IMR-90 (cell line): Measurements from ENCODE around the gene ZNF561. TPM values are rescaled to one million over a fixed set of nuclear protein-coding genes. Genes with fewer than 3 reads are reported as not detected.

ENCODE experiments used
- ATAC-seq: fragments of 200-7000 bp; cut with Tn5 transposase; 2 replicates; pipeline ENCODE4 v1.9.1; 2020; ENCODE audit warnings: low read depth, mild to moderate bottlenecking, moderate library complexity
- BruUV-seq: library from RNA; stranded (reverse); fragments of 400-500 nt; replicated peaks from 2 replicates; lab custom pipeline; 2021; lab: Mats Ljungman, UMichigan
- CTCF ChIA-PET: fragments of 300-600 bp; formaldehyde crosslinking; extraction: SDS; loops from one replicate; lab custom pipeline; 2021; ENCODE audit warnings: antibody characterized with exemption; lab: Yijun Ruan, JAX
- POLR2A ChIA-PET: fragments of 300-600 bp; sonication (Branson Sonifier 250); formaldehyde crosslinking; loops from one replicate; lab custom pipeline; 2022; ENCODE audit warnings: antibody characterized with exemption; ENCODE audit not compliant: unreplicated experiment; lab: Charles Lee
- DNase-seq: peaks from one replicate; pipeline ENCODE4 v3.0.0; 2013
- H2AFZ ChIP-seq: replicated peaks from 2 replicates; pipeline ENCODE3; 2013; ENCODE audit warnings: low read length, mild to moderate bottlenecking; ENCODE audit not compliant: poor library complexity
- H2AK5ac ChIP-seq: 2 replicates; pipeline ENCODE4 v1.6.1; 2013; ENCODE audit warnings: low read depth, low read length, inconsistent platforms
- H2AK9ac ChIP-seq: replicated peaks from 2 replicates; pipeline ENCODE3; 2013; ENCODE audit warnings: mild to moderate bottlenecking, low read depth, low read length, moderate library complexity; ENCODE audit not compliant: poor library complexity
- H2BK120ac ChIP-seq: 2 replicates; pipeline ENCODE4 v1.6.1; 2013; ENCODE audit warnings: low read depth, low read length, inconsistent platforms
- H2BK15ac ChIP-seq: 3 replicates; pipeline ENCODE4 v1.6.1; 2013; ENCODE audit warnings: low read depth, low read length, inconsistent platforms
- H2BK20ac ChIP-seq: 2 replicates; pipeline ENCODE4 v1.6.1; 2013; ENCODE audit warnings: low read depth, mild to moderate bottlenecking, inconsistent platforms, low read length, moderate library complexity
- H2BK5ac ChIP-seq: 2 replicates; pipeline ENCODE4 v1.6.1; 2013; ENCODE audit warnings: mild to moderate bottlenecking, low read depth, low read length, inconsistent platforms; ENCODE audit not compliant: poor library complexity, severe bottlenecking
- H3K14ac ChIP-seq: replicated peaks from 2 replicates; pipeline ENCODE4 v1.6.1; 2013; ENCODE audit warnings: low read depth, low read length, inconsistent platforms
- H3K18ac ChIP-seq: 2 replicates; pipeline ENCODE4 v1.6.1; 2013; ENCODE audit warnings: low read depth, low read length, control low read depth
- H3K23ac ChIP-seq: 2 replicates; pipeline ENCODE4 v1.6.1; 2013; ENCODE audit warnings: low read depth, low read length, inconsistent platforms
- H3K27ac ChIP-seq: 2 replicates; pipeline ENCODE4 v1.5.1; 2013; ENCODE audit warnings: mild to moderate bottlenecking, control low read depth, low read length; ENCODE audit not compliant: insufficient read depth
- H3K27me3 ChIP-seq: 2 replicates; pipeline ENCODE4 v1.6.1; 2013; ENCODE audit warnings: low read length; ENCODE audit not compliant: control insufficient read depth, insufficient read depth
- H3K36me3 ChIP-seq: 2 replicates; pipeline ENCODE4 v1.6.1; 2013; ENCODE audit warnings: low read length, mixed read lengths; ENCODE audit not compliant: control insufficient read depth, insufficient read depth
- H3K4ac ChIP-seq: 2 replicates; pipeline ENCODE4 v1.6.1; 2013; ENCODE audit warnings: low read depth, low read length, inconsistent platforms
- H3K4me1 ChIP-seq: 2 replicates; pipeline ENCODE4 v1.6.1; 2013; ENCODE audit warnings: low read length, mixed read lengths; ENCODE audit not compliant: control insufficient read depth, insufficient read depth
- H3K4me2 ChIP-seq: 2 replicates; pipeline ENCODE4 v1.6.1; 2013; ENCODE audit warnings: low read depth, mild to moderate bottlenecking, control low read depth, low read length, moderate library complexity
- H3K4me3 ChIP-seq: 2 replicates; pipeline ENCODE4 v1.5.1; 2013; ENCODE audit warnings: low read depth, mild to moderate bottlenecking, control low read depth, low read length, moderate library complexity; ENCODE audit not compliant: insufficient read depth
- H3K56ac ChIP-seq: 2 replicates; pipeline ENCODE4 v1.6.1; 2013; ENCODE audit warnings: low read length, inconsistent platforms; ENCODE audit not compliant: insufficient read depth; ENCODE audit errors: extremely low read depth
- H3K79me1 ChIP-seq, 2 experiments: 2 replicates each; pipeline ENCODE4 v1.6.1; 2013; ENCODE audit warnings: low read length in 2 of 2, inconsistent platforms in 1 of 2, low read depth in 1 of 2
- H3K9ac ChIP-seq: 2 replicates; pipeline ENCODE4 v1.6.1; 2013; ENCODE audit warnings: low read depth, low read length, control low read depth
- H3K9me1 ChIP-seq: 2 replicates; pipeline ENCODE4 v1.6.1; 2013; ENCODE audit warnings: low read length, inconsistent platforms; ENCODE audit not compliant: insufficient read depth
- H3K9me3 ChIP-seq: 2 replicates; pipeline ENCODE4 v1.6.1; 2013; ENCODE audit warnings: low read length; ENCODE audit not compliant: control insufficient read depth, insufficient read depth
- H4K20me1 ChIP-seq: 2 replicates; pipeline ENCODE4 v1.6.1; 2013; ENCODE audit warnings: low read length, inconsistent platforms; ENCODE audit not compliant: insufficient read depth
- H4K5ac ChIP-seq: 2 replicates; pipeline ENCODE4 v1.6.1; 2013; ENCODE audit warnings: mild to moderate bottlenecking, low read depth, low read length, control low read depth
- H4K8ac ChIP-seq, 2 experiments: 2 replicates each; pipeline ENCODE4 v1.6.1; 2013; ENCODE audit warnings: low read depth in 2 of 2, low read length in 2 of 2, control low read depth in 1 of 2, inconsistent platforms in 1 of 2
- H4K91ac ChIP-seq: 2 replicates; pipeline ENCODE4 v1.6.1; 2013; ENCODE audit warnings: low read depth, low read length, inconsistent platforms; ENCODE audit not compliant: insufficient read depth
- BHLHE40 ChIP-seq: fragments of 150-350 bp; IDR thresholded peaks from 2 replicates; pipeline ENCODE4 v1.6.1; 2016; ENCODE audit warnings: mild to moderate bottlenecking, low read depth, low read length
- CEBPB ChIP-seq: IDR thresholded peaks from 2 replicates; pipeline ENCODE4 v1.6.1; 2012; ENCODE audit warnings: low read depth, low read length, improper control_type of control experiment
- CHD1 ChIP-seq: IDR thresholded peaks from 2 replicates; pipeline ENCODE4 v1.6.1; 2012; ENCODE audit warnings: low read depth, low read length, improper control_type of control experiment
- FOS ChIP-seq: fragments of 150-350 bp; IDR thresholded peaks from 2 replicates; pipeline ENCODE4 v1.6.1; 2016; ENCODE audit warnings: low read depth, low read length
- MAZ ChIP-seq: IDR thresholded peaks from 2 replicates; pipeline ENCODE4 v1.6.1; 2012; ENCODE audit warnings: low read depth, mild to moderate bottlenecking, low read length, improper control_type of control experiment, moderate library complexity, borderline replicate concordance
- MXI1 ChIP-seq: IDR thresholded peaks from 2 replicates; pipeline ENCODE4 v1.6.1; 2012; ENCODE audit warnings: low read depth, mild to moderate bottlenecking, low read length, moderate library complexity, borderline replicate concordance
- NFE2L2 ChIP-seq: fragments of 150-350 bp; IDR thresholded peaks from 2 replicates; pipeline ENCODE4 v1.6.1; 2016; ENCODE audit warnings: low read depth, mild to moderate bottlenecking, low read length
- POLR2A ChIP-seq: IDR thresholded peaks from 2 replicates; pipeline ENCODE4 v1.6.1; 2012; ENCODE audit warnings: mild to moderate bottlenecking, low read depth, low read length
- RAD21 ChIP-seq: IDR thresholded peaks from 2 replicates; pipeline ENCODE4 v1.6.1; 2012; ENCODE audit warnings: low read length, improper control_type of control experiment
- RCOR1 ChIP-seq: IDR thresholded peaks from 2 replicates; pipeline ENCODE4 v1.6.1; 2012; ENCODE audit warnings: mild to moderate bottlenecking, low read length, improper control_type of control experiment; ENCODE audit not compliant: insufficient replicate concordance
- RFX5 ChIP-seq: IDR thresholded peaks from 2 replicates; pipeline ENCODE4 v1.8.0; 2012; ENCODE audit warnings: low read depth, mild to moderate bottlenecking, low read length, moderate library complexity
- SMC3 ChIP-seq: fragments of 150-350 bp; IDR thresholded peaks from 2 replicates; pipeline ENCODE4 v1.6.1; 2016; ENCODE audit warnings: low read depth, mild to moderate bottlenecking, antibody characterized with exemption, low read length, moderate library complexity
- WGBS, 2 experiments: methylation state at CpG; one replicate each; pipeline versions ENCODE4 v1.1.5 to v1.1.7; 2013; ENCODE audit warnings: missing lambda C conversion rate in 2 of 2; ENCODE audit not compliant: insufficient read length in 1 of 2; ENCODE audit errors: extremely low coverage in 2 of 2; 5-methylcytosine and 5-hydroxymethylcytosine counted together
- dilution Hi-C: fragments of 300-500 bp; cut with HindIII; formaldehyde crosslinking; loops from one replicate; pipeline ENCODE4 v1.14.3; 2018; ENCODE audit warnings: low sequenced_read_pairs; ENCODE audit not compliant: unreplicated experiment
- in situ Hi-C: fragments of 300-500 bp; cut with MboI; formaldehyde crosslinking; loops from 3 replicates; pipeline ENCODE4 v1.14.3; 2019; ENCODE audit warnings: low sequenced_read_pairs, inconsistent platforms, mixed read lengths
- intact Hi-C: fragments of 100-400 bp; cut with micrococcal nuclease; formaldehyde crosslinking; loops from 2 replicates; pipeline ENCODE4 v1.10.0; 2022
- polyA plus RNA-seq, 3 experiments: library from polyadenylated mRNA; depleted of rRNA; stranded (reverse); fragments of >200 nt; gene quantifications; 2 replicates each; pipeline ENCODE4 v1.2.3, GENCODE V29; 2012; ENCODE audit warnings: low replicate concordance in 1 of 3
- total RNA-seq: library from RNA; depleted of rRNA; stranded (reverse); fragments of >200 nt; gene quantifications from 2 replicates; pipeline ENCODE4 v1.2.3, GENCODE V29; 2012
- TF ChIP-seq, protein P1 (sequence below): fragments of 150-350 bp; IDR thresholded peaks from 2 replicates; pipeline ENCODE4 v1.6.1; 2017; ENCODE audit warnings: mild to moderate bottlenecking, antibody characterized with exemption, low read length, low read depth
- TF ChIP-seq, protein P2 (sequence below): conservative IDR thresholded peaks from 2 replicates; pipeline ENCODE4 v1.5.1; 2012; ENCODE audit warnings: mild to moderate bottlenecking, low read depth, low read length, improper control_type of control experiment
- TF ChIP-seq, protein P3 (sequence below): fragments of 150-350 bp; IDR thresholded peaks from 2 replicates; pipeline ENCODE4 v1.6.1; 2016; ENCODE audit warnings: low read depth, mild to moderate bottlenecking, low read length, moderate library complexity, borderline replicate concordance

Gene ZNF561
- total and polyA plus RNA-seq, 2 of the 4 experiments (the other 2 are of a cell fraction) = 22.5 to 38.9 TPM

DNA sequence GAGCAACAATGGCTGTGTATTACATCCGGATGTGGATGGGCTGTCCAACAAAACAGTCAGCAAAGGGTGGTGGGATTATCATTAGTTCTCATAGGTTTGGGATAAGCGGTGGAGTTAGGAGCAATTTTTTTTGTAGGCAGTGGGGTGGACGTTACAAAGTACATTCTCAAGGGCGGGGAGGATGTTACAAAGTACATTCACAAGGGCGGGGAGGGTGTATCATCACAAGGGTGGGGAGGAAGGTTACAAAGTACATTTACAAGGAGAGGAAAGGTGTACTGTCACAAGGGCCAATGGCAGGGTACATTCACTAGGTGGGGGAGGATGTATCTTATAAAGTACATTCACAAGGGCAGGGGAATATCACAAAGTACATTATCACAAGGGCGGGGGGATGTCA, 20.8 kb upstream of the ZNF561 start:
- TF ChIP-seq MAZ = no peak
- no peak for TF ChIP-seq SMC3
- no peak for TF ChIP-seq CEBPB
- no peak for TF ChIP-seq POLR2A
- TF ChIP-seq NFE2L2 = no peak
- no peak for TF ChIP-seq RCOR1
- TF ChIP-seq MXI1 = no peak
- TF ChIP-seq, protein P1, sequence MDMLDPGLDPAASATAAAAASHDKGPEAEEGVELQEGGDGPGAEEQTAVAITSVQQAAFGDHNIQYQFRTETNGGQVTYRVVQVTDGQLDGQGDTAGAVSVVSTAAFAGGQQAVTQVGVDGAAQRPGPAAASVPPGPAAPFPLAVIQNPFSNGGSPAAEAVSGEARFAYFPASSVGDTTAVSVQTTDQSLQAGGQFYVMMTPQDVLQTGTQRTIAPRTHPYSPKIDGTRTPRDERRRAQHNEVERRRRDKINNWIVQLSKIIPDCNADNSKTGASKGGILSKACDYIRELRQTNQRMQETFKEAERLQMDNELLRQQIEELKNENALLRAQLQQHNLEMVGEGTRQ = no peak
- TF ChIP-seq, protein P2, sequence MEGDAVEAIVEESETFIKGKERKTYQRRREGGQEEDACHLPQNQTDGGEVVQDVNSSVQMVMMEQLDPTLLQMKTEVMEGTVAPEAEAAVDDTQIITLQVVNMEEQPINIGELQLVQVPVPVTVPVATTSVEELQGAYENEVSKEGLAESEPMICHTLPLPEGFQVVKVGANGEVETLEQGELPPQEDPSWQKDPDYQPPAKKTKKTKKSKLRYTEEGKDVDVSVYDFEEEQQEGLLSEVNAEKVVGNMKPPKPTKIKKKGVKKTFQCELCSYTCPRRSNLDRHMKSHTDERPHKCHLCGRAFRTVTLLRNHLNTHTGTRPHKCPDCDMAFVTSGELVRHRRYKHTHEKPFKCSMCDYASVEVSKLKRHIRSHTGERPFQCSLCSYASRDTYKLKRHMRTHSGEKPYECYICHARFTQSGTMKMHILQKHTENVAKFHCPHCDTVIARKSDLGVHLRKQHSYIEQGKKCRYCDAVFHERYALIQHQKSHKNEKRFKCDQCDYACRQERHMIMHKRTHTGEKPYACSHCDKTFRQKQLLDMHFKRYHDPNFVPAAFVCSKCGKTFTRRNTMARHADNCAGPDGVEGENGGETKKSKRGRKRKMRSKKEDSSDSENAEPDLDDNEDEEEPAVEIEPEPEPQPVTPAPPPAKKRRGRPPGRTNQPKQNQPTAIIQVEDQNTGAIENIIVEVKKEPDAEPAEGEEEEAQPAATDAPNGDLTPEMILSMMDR = no peak
- TF ChIP-seq CHD1 = no peak
- no peak for TF ChIP-seq RAD21
- TF ChIP-seq BHLHE40 = no peak
- no peak for TF ChIP-seq RFX5
- TF ChIP-seq FOS = no peak
- TF ChIP-seq, protein P3, sequence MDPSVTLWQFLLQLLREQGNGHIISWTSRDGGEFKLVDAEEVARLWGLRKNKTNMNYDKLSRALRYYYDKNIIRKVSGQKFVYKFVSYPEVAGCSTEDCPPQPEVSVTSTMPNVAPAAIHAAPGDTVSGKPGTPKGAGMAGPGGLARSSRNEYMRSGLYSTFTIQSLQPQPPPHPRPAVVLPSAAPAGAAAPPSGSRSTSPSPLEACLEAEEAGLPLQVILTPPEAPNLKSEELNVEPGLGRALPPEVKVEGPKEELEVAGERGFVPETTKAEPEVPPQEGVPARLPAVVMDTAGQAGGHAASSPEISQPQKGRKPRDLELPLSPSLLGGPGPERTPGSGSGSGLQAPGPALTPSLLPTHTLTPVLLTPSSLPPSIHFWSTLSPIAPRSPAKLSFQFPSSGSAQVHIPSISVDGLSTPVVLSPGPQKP = no peak
- H2BK15ac ChIP-seq = no peak overlapping the region
- H3K18ac ChIP-seq = no peak overlapping the region
- in situ Hi-C loops (no loop called here), intact Hi-C loops (no loop called here), dilution Hi-C loops (no loop called here)
- no peak overlapping the region for H2AK9ac ChIP-seq
- no peak overlapping the region for H2BK20ac ChIP-seq
- CTCF ChIA-PET = no interaction called here
- peaks cover 25% of the 10 kb centered on the region for H3K36me3 ChIP-seq
- ATAC-seq (no peak), DNase-seq (no peak)
- H3K9me3 ChIP-seq = peaks cover 6% of the 10 kb centered on the region
- no peak overlapping the region for H4K8ac ChIP-seq
- no peak overlapping the region for H3K4me3 ChIP-seq
- H3K9me1 ChIP-seq = no peaks in the 10 kb centered on the region
- H4K20me1 ChIP-seq = no peaks in the 10 kb centered on the region
- no peak overlapping the region for H3K14ac ChIP-seq
- no TSS peak for BruUV-seq
- no peak overlapping the region for H3K4ac ChIP-seq
- no peak overlapping the region for H3K27ac ChIP-seq
- H4K5ac ChIP-seq = no peak overlapping the region
- no peaks in the 10 kb centered on the region for H3K27me3 ChIP-seq
- no peak overlapping the region for H3K4me2 ChIP-seq
- peaks cover 3 to 13% of the 10 kb centered on the region in 2 experiments; a peak in 1 of 4 replicates for H3K79me1 ChIP-seq
- H3K4me1 ChIP-seq = no peaks in the 10 kb centered on the region
- H4K91ac ChIP-seq = no peak overlapping the region
- no peak overlapping the region for H2AK5ac ChIP-seq
- no peak overlapping the region for H3K9ac ChIP-seq
- POLR2A ChIA-PET = no interaction called here
- H3K56ac ChIP-seq = no peak overlapping the region
- no peak overlapping the region for H2BK5ac ChIP-seq
- no peak overlapping the region for H2AFZ ChIP-seq
- WGBS, 2 experiments = 100% methylated on average over 3 of the region's 6 CpGs; no CpG with 5 or more reads in 1 of the 2 experiments
- H3K23ac ChIP-seq = no peak overlapping the region
- H2BK120ac ChIP-seq = no peak overlapping the region
